CD4-positive, alpha-beta memory T cell (primary cell): ENCODE data around the gene ACTA2. TPM values are rescaled to one million over a fixed set of nuclear protein-coding genes. Genes with fewer than 3 reads are reported as not detected.

Experiments
- CTCF ChIA-PET: fragments of 350-600 bp; sonication (Branson Sonifier 250); formaldehyde crosslinking; loops from one replicate; lab custom pipeline; 2021; ENCODE audit warnings: inconsistent platforms; ENCODE audit not compliant: partially characterized antibody; lab: Charles Lee
- POLR2A ChIA-PET: fragments of 350-600 bp; sonication (Branson Sonifier 250); formaldehyde crosslinking; loops from one replicate; lab custom pipeline; 2021; ENCODE audit not compliant: partially characterized antibody; lab: Charles Lee
- DNase-seq, 5 donors: peaks; one replicate each; pipeline versions ENCODE4 v3.0.0 to v3.0.0-alpha.2; 2020 to 2022; ENCODE audit warnings: mixed read lengths in 1 of 5
- H3K27ac ChIP-seq: one replicate; pipeline ENCODE4 v1.7.0; 2013; ENCODE audit warnings: low read depth, low read length
- H3K27me3 ChIP-seq: 2 replicates; pipeline ENCODE4 v1.7.0; 2013; ENCODE audit warnings: mild to moderate bottlenecking, low read length, moderate library complexity; ENCODE audit not compliant: insufficient read depth
- H3K36me3 ChIP-seq: 2 replicates; pipeline ENCODE4 v1.7.0; 2013; ENCODE audit warnings: mild to moderate bottlenecking, low read length, moderate library complexity; ENCODE audit not compliant: insufficient read depth
- H3K4me1 ChIP-seq: 2 replicates; pipeline ENCODE4 v1.7.0; 2013; ENCODE audit warnings: mild to moderate bottlenecking, low read length, moderate library complexity; ENCODE audit not compliant: insufficient read depth
- H3K4me3 ChIP-seq, 2 donors: one replicate each; pipeline ENCODE4 v1.7.0; 2013; ENCODE audit warnings: low read length in 2 of 2, mild to moderate bottlenecking in 1 of 2
- H3K9me3 ChIP-seq, 2 donors: one replicate each; pipeline ENCODE4 v1.7.0; 2013; ENCODE audit warnings: low read length in 2 of 2, control low read depth in 1 of 2; ENCODE audit not compliant: control insufficient read depth in 1 of 2
- H3K27ac Mint-ChIP-seq, 7 donors: one replicate each; pipeline ENCODE4 v1.8.0; 2020 to 2021; ENCODE audit warnings: mixed read lengths in 7 of 7, mild to moderate bottlenecking in 6 of 7, inconsistent platforms in 3 of 7, moderate library complexity in 3 of 7
- H3K27me3 Mint-ChIP-seq, 2 donors: one replicate each; pipeline ENCODE4 v1.8.0; 2020 to 2021; ENCODE audit warnings: mixed read lengths in 2 of 2
- H3K36me3 Mint-ChIP-seq, 2 donors: one replicate each; pipeline ENCODE4 v1.8.0; 2020 to 2021; ENCODE audit warnings: mixed read lengths in 2 of 2, inconsistent platforms in 1 of 2, mild to moderate bottlenecking in 1 of 2
- H3K4me1 Mint-ChIP-seq, 4 donors: one replicate each; pipeline ENCODE4 v1.8.0; 2020 to 2021; ENCODE audit warnings: mixed read lengths in 4 of 4, mild to moderate bottlenecking in 1 of 4
- H3K4me3 Mint-ChIP-seq, 8 donors: one replicate each; pipeline ENCODE4 v1.8.0; 2020 to 2021; ENCODE audit warnings: mixed read lengths in 8 of 8, mild to moderate bottlenecking in 7 of 8, moderate library complexity in 6 of 8, inconsistent platforms in 3 of 8
- H3K9me3 Mint-ChIP-seq, 8 donors: one replicate each; pipeline ENCODE4 v1.8.0; 2020 to 2021; ENCODE audit warnings: mixed read lengths in 8 of 8, mild to moderate bottlenecking in 5 of 8, inconsistent platforms in 3 of 8, moderate library complexity in 1 of 8
- intact Hi-C: fragments of 100-400 bp; cut with micrococcal nuclease; formaldehyde crosslinking; loops from one replicate; pipeline ENCODE4 v1.15.1; 2023
- polyA plus RNA-seq, 2 donors: library from polyadenylated mRNA; unstranded; fragments of 300-500 nt; fragmentation: Illumina TruSeq; gene quantifications; one replicate each; pipeline ENCODE4 v1.2.3, GENCODE V29; 2021
- total RNA-seq, 2 experiments: library from RNA; stranded (reverse); gene quantifications; one replicate each; pipeline ENCODE4 v1.2.3, GENCODE V29; 2021

ACTA2 gene
- total and polyA plus RNA-seq, 4 experiments from 2014 or later = 9.1 to 13.2 (median 11.5) TPM

DNA sequence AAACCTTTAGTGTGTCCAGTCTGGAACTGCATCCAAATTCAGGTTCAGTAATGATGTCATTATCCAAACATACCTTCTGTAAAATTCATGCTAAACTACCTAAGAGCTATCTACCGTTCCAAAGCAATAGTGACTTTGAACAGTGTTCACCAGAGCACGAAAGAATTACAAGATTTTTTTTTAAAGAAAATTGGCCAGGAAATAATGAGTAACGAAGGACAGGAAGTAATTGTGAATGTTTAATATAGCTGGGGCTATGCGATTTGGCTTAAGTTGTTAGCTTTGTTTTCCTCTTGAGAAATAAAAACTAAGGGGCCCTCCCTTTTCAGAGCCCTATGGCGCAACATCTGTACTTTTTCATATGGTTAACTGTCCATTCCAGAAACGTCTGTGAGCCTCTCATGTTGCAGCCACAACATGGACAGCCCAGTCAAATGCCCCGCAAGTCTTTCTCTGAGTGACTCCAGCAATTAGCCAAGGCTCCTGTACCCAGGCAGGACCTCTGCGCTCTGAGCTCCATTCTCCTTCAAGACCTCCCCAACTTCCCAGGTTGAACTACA, 37.3 kb upstream of the ACTA2 start:
- H3K9me3 Mint-ChIP-seq = peaks cover 0 to 9% (median 4%) of the 10 kb centered on the region in 8 donors
- intact Hi-C loops = loop anchor here (1.0 to 10.0 kb wide), 10 partner anchors 15 to 1171 kb away; partner anchors contain the start of genes ATAD1, IFIT5, KIF20B and RNLS
- DNase-seq = no peak
- Histone ChIP-seq H3K36me3 (no peaks in the 10 kb centered on the region), H3K27ac (peak overlapping the region; percentile 93), H3K27me3 (no peaks in the 10 kb centered on the region), H3K4me1 (peaks cover 65% of the 10 kb centered on the region), H3K4me3 (peak overlapping the region; percentile 68 to 81), H3K9me3 (no peaks in the 10 kb centered on the region)
- CTCF ChIA-PET = interaction anchor here (1.1 to 10.8 kb wide), 18 partner anchors 10 to 229 kb away, joined by 3 to 138 read pairs (median 6); no protein-coding TSS in a partner anchor
- peak overlapping the region; percentile 96 to 100 (median 97) for H3K27ac Mint-ChIP-seq
- POLR2A ChIA-PET = interaction anchor here (0.9 to 6.1 kb wide), 27 partner anchors 9 to 1127 kb away, joined by 3 to 114 read pairs (median 7); partner anchors contain the start of genes CH25H, KLLN, LIPA and PTEN
- H3K4me3 Mint-ChIP-seq = peak overlapping the region; percentile 95 to 100 (median 99)
- peaks cover 49 to 81% (median 61%) of the 10 kb centered on the region in 4 donors for H3K4me1 Mint-ChIP-seq
- H3K27me3 Mint-ChIP-seq = no peaks in the 10 kb centered on the region
- H3K36me3 Mint-ChIP-seq = peaks cover 0 to 14% of the 10 kb centered on the region in 2 donors

DNA sequence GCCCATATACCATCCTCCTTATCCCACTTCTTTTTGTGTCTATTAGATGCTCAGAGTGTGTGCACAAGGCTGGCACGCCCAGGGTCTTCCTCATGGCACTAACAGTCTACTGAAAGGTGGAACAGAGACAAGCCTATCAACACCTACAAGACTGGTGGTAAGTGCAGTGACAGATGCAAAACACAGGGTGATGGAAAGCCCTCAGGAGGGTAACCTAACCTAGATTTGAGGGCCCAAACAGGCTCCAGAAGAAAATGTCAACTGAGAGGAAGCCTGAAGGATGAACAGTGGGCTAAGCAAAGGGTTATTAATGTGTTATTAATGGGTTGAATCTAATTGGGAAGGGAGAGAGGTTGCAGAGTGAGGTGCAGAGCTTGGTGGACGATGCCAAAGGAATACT, 36.9 kb upstream of the ACTA2 start:
- ChIA-PET CTCF (interaction anchor here (1.1 to 10.8 kb wide), 12 partner anchors 9 to 229 kb away, joined by 4 to 138 read pairs (median 14); no protein-coding TSS in a partner anchor), POLR2A (interaction anchor here (1.2 to 6.1 kb wide), 17 partner anchors 9 to 228 kb away, joined by 3 to 114 read pairs (median 8); partner anchors contain the start of genes CH25H and STAMBPL1)
- no peak for DNase-seq
- no peaks in the 10 kb centered on the region for H3K27me3 Mint-ChIP-seq
- Histone ChIP-seq H3K9me3 (no peaks in the 10 kb centered on the region), H3K4me3 (no peak overlapping the region), H3K27ac (peak overlapping the region; percentile 93), H3K27me3 (no peaks in the 10 kb centered on the region), H3K36me3 (no peaks in the 10 kb centered on the region), H3K4me1 (peaks cover 67% of the 10 kb centered on the region)
- peak overlapping the region; percentile 95 to 100 (median 99) for H3K4me3 Mint-ChIP-seq
- peaks cover 0 to 14% of the 10 kb centered on the region in 2 donors for H3K36me3 Mint-ChIP-seq
- intact Hi-C loops = no loop called here
- H3K9me3 Mint-ChIP-seq = peaks cover 0 to 9% (median 4%) of the 10 kb centered on the region in 8 donors
- H3K27ac Mint-ChIP-seq = peak overlapping the region; percentile 96 to 100 (median 97)
- peaks cover 53 to 85% (median 64%) of the 10 kb centered on the region in 4 donors for H3K4me1 Mint-ChIP-seq

DNA sequence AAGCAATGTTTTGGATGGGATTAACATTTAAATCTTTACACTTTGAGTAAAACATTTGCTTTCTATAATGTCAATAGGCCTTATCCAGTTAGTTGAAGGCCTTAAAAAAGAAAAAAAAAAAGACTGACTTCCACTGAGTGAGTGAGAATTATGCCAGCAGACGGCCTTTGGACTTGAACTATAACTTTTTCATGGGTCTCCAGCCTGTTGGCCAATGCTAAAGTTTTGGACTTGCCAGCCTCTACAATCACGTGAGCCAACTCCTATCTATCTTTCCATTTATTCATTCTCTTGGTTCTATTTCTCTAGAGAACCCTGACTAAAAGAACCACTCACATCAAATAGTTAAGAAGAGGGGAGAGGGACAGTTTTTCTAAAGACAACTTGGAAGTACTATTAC, 35.3 kb upstream of the ACTA2 start:
- Mint-ChIP-seq H3K36me3 (peaks cover 0 to 14% of the 10 kb centered on the region in 2 donors), H3K4me3 (peak overlapping the region in 4 of 8 donors; percentile 7 to 56 (median 34)), H3K4me1 (peaks cover 53 to 85% (median 64%) of the 10 kb centered on the region in 4 donors), H3K9me3 (peaks cover 0 to 9% (median 4%) of the 10 kb centered on the region in 8 donors), H3K27me3 (no peaks in the 10 kb centered on the region), H3K27ac (peak overlapping the region; percentile 37 to 100 (median 76))
- ChIA-PET POLR2A (interaction anchor here (0.7 to 6.1 kb wide), 10 partner anchors 9 to 1125 kb away, joined by 3 to 54 read pairs (median 3); no protein-coding TSS in a partner anchor), CTCF (interaction anchor here (0.8 to 10.8 kb wide), 12 partner anchors 9 to 247 kb away, joined by 3 to 138 read pairs (median 5); no protein-coding TSS in a partner anchor)
- no peaks in the 10 kb centered on the region for H3K9me3 ChIP-seq
- H3K4me1 ChIP-seq = peaks cover 62% of the 10 kb centered on the region
- H3K27ac ChIP-seq = no peak overlapping the region
- no peak for DNase-seq
- H3K27me3 ChIP-seq = no peaks in the 10 kb centered on the region
- intact Hi-C loops = loop anchor here (2.0 kb wide), 1 partner anchor 13 kb away; no protein-coding TSS in a partner anchor
- no peaks in the 10 kb centered on the region for H3K36me3 ChIP-seq
- H3K4me3 ChIP-seq = no peak overlapping the region

DNA sequence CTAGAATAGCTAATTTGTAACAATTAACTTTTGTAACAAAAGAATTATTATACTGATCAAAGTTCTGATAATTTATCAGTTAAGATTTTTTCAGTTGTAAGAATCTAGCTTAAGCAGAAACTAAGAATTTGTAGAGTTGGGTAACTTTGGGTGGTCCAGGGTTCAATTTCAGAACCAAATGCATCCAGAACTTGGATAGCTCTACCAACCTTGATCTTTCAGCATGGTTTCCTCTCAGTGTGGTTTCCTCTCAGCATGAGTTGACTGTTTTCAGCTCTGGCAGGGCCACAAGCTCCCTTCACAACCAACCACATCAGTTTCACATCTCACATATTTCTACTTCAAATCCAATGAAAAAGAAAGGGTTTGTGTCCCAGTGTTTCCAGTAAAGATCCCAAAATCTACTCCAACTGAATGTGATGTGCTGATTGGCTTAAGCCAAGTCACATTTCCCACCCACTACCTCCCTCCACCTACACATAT, 34.7 kb upstream of the ACTA2 start:
- Mint-ChIP-seq H3K27me3 (no peaks in the 10 kb centered on the region), H3K4me1 (peaks cover 50 to 80% (median 60%) of the 10 kb centered on the region in 4 donors), H3K9me3 (peaks cover 0 to 9% (median 4%) of the 10 kb centered on the region in 8 donors), H3K36me3 (peaks cover 0 to 14% of the 10 kb centered on the region in 2 donors), H3K4me3 (peak overlapping the region in 5 of 8 donors; percentile 27 to 56 (median 44)), H3K27ac (peak overlapping the region in 5 of 7 donors; percentile 48 to 100 (median 76))
- ChIA-PET POLR2A (interaction anchor here (0.7 to 1.3 kb wide), 12 partner anchors 9 to 1125 kb away, joined by 3 to 12 read pairs (median 3); no protein-coding TSS in a partner anchor), CTCF (interaction anchor here (0.7 to 10.8 kb wide), 15 partner anchors 8 to 247 kb away, joined by 3 to 138 read pairs (median 5); no protein-coding TSS in a partner anchor)
- peak in 1 of 5 donors; percentile 38 for DNase-seq
- H3K4me1 ChIP-seq = peaks cover 58% of the 10 kb centered on the region
- H3K9me3 ChIP-seq = no peaks in the 10 kb centered on the region
- H3K36me3 ChIP-seq = no peaks in the 10 kb centered on the region
- H3K4me3 ChIP-seq = no peak overlapping the region
- H3K27ac ChIP-seq = no peak overlapping the region
- H3K27me3 ChIP-seq = no peaks in the 10 kb centered on the region
- intact Hi-C loops = loop anchor here (2.0 kb wide), 1 partner anchor 14 kb away; no protein-coding TSS in a partner anchor

DNA sequence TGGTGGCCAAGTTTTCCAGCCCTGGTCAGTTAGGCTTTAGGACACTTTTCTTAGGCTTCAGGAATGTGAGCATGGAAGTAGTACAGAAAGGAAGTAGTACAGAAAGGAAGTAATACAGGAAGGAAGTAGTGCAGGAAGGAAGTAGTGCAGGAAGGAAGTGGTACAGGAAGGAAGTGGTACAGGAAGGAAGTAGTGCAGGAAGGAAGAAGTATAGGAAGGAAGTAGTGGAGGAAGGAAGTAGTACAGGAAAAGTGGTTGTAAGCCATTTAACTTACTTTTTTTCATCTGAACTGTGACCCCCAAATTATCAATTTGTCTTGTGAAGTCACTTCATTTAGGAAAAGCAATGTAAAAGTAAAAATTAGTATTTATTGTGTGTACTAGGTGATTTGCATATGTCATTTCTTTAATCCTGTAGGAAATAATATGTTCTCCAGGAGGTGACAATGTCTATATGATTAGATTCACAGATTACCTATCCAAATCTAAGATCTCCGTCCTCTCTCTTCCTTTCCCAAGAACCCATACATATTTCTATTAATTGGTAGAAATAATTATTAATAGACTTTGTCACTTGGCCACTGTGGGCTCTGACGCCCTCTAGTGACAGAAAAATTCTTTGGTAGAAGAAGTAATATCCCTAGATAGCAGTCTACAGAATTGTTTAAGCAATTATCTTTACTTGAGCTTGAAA, 34.1 kb upstream of the ACTA2 start:
- peaks cover 58% of the 10 kb centered on the region for H3K4me1 ChIP-seq
- peaks cover 48 to 75% (median 55%) of the 10 kb centered on the region in 4 donors for H3K4me1 Mint-ChIP-seq
- POLR2A ChIA-PET = interaction anchor here (0.7 to 1.3 kb wide), 12 partner anchors 10 to 1124 kb away, joined by 3 to 12 read pairs (median 3); no protein-coding TSS in a partner anchor
- CTCF ChIA-PET = interaction anchor here (0.7 to 10.8 kb wide), 15 partner anchors 8 to 248 kb away, joined by 3 to 138 read pairs (median 5); no protein-coding TSS in a partner anchor
- no peak overlapping the region for H3K27ac ChIP-seq
- peaks cover 0 to 9% (median 4%) of the 10 kb centered on the region in 8 donors for H3K9me3 Mint-ChIP-seq
- DNase-seq = peak in 1 of 5 donors; percentile 34
- peaks cover 0 to 12% of the 10 kb centered on the region in 2 donors for H3K36me3 Mint-ChIP-seq
- H3K36me3 ChIP-seq = no peaks in the 10 kb centered on the region
- no peaks in the 10 kb centered on the region for H3K9me3 ChIP-seq
- H3K27me3 ChIP-seq = no peaks in the 10 kb centered on the region
- peak overlapping the region; percentile 60 to 100 (median 68) for H3K27ac Mint-ChIP-seq
- no peaks in the 10 kb centered on the region for H3K27me3 Mint-ChIP-seq
- H3K4me3 Mint-ChIP-seq = peak overlapping the region in 3 of 8 donors; percentile 33 to 72 (median 43)
- H3K4me3 ChIP-seq = no peak overlapping the region
- intact Hi-C loops = loop anchor here (2.0 kb wide), 1 partner anchor 14 kb away; no protein-coding TSS in a partner anchor

DNA sequence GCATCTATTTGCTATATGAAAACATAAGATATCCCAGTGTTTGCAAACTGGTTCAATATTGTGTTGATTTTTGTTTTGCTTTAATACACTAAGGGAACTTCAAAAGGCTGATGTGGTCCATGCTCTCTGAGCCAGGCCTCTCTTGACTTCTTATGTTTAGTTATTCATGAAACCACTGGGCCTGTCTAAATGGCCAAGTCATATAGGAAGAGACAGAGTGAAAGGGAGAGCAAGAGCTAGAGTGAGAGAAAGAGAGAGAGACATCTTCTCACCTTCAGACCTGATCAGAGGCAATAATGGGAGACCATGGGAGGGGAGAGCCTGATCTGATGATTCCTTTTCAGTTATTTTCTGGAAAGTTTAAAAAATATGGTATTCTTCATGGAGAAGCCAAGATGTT, 32.0 kb upstream of the ACTA2 start:
- intact Hi-C loops = no loop called here
- H3K4me3 ChIP-seq = no peak overlapping the region
- no peak for DNase-seq
- H3K36me3 ChIP-seq = no peaks in the 10 kb centered on the region
- peaks cover 0 to 2% of the 10 kb centered on the region in 2 donors for H3K36me3 Mint-ChIP-seq
- no peaks in the 10 kb centered on the region for H3K9me3 ChIP-seq
- CTCF ChIA-PET = no interaction called here
- H3K27ac ChIP-seq = no peak overlapping the region
- POLR2A ChIA-PET = no interaction called here
- no peaks in the 10 kb centered on the region for H3K27me3 Mint-ChIP-seq
- H3K27me3 ChIP-seq = no peaks in the 10 kb centered on the region
- peak overlapping the region in 6 of 7 donors; percentile 18 to 65 (median 60) for H3K27ac Mint-ChIP-seq
- H3K4me1 Mint-ChIP-seq = peaks cover 38 to 55% (median 48%) of the 10 kb centered on the region in 4 donors
- peaks cover 0 to 9% (median 4%) of the 10 kb centered on the region in 8 donors for H3K9me3 Mint-ChIP-seq
- peaks cover 50% of the 10 kb centered on the region for H3K4me1 ChIP-seq
- no peak overlapping the region for H3K4me3 Mint-ChIP-seq
